ENCODE results near the gene ISG20L2. TPM values are rescaled to one million over a fixed set of nuclear protein-coding genes. Genes with fewer than 3 reads are reported as not detected.
"Not testable (repeated sequence)": the region's sequence is repeated elsewhere in the genome, so short reads cannot be mapped to it uniquely, and the experiment has no call there.

Gene ISG20L2
- total RNA-seq, 6 donors from 2014 or later: 10.8 to 38.8 (median 22.9) TPM

DNA sequence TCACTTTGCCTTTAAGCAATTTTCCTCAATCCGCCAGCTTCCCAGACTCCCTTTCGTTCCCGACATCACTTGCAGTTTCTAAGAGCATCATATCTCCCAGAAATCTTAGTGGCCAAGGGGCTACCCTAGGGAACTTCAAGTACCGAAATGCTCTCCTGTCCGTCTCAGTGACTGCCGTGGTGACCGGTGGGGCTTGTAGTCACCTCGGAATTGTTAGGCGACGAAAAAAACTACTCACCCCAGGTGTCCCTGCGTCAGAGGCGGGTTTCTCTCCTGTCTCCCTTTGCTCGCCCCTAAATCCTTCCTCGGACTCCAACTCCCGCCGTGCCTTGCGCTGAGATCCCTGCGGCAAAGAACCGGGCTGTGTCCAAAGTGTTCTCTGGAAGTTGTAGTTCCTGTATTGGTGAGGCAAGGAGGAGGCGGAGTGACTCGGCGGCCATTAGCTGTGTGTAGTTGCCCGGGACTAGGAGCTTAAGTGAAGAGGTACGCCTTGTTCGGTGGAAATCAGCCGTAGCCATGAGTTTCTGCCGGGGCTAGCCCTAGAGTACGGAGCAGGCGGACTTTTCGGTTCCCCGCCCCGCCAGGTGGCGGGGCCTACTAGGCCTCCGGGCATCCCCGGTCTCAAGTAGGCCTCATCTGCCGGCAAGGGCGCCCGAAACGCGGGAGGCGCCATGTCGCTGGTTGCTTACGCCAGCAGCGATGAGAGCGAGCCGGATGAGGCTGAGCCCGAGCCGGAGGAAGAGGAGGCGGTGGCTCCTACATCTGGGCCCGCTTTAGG lies 38.7 kb upstream of the ISG20L2 start, which contains the start of gene PRCC:
Gene PRCC, plus strand, starts transcription at position 435 of the 778 bp plus-strand sequence. Its CDS starts 237 bp downstream, at position 672.
- H3K4me1 ChIP-seq: peaks cover 27 to 51% (median 37%) of the 10 kb centered on the region in 4 donors
- H3K27me3 ChIP-seq: no peaks in the 10 kb centered on the region
- peak in 3 of 4 donors; percentile 8 to 60 (median 32) for TF ChIP-seq POLR2A (IDR thresholded peaks at IDR 0.05)
- peak in 1 of 4 donors; percentile 64 for TF ChIP-seq EP300 (IDR thresholded peaks at IDR 0.05)
- TF ChIP-seq, protein P1, sequence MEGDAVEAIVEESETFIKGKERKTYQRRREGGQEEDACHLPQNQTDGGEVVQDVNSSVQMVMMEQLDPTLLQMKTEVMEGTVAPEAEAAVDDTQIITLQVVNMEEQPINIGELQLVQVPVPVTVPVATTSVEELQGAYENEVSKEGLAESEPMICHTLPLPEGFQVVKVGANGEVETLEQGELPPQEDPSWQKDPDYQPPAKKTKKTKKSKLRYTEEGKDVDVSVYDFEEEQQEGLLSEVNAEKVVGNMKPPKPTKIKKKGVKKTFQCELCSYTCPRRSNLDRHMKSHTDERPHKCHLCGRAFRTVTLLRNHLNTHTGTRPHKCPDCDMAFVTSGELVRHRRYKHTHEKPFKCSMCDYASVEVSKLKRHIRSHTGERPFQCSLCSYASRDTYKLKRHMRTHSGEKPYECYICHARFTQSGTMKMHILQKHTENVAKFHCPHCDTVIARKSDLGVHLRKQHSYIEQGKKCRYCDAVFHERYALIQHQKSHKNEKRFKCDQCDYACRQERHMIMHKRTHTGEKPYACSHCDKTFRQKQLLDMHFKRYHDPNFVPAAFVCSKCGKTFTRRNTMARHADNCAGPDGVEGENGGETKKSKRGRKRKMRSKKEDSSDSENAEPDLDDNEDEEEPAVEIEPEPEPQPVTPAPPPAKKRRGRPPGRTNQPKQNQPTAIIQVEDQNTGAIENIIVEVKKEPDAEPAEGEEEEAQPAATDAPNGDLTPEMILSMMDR (IDR thresholded peaks at IDR 0.05): peak in 1 of 6 experiments; percentile 16
- TF ChIP-seq POLR2AphosphoS5 (IDR thresholded peaks at IDR 0.05): peak; percentile 81 to 85
- 0 to 1% methylated on average over 13 to 26 of the region's 50 CpGs for WGBS, 2 donors
- H3K4me3 ChIP-seq: peak within 1 kb of the TSS; percentile 83 to 93 (median 91)
- H3K9me3 ChIP-seq: no peaks in the 10 kb centered on the region
- DNase-seq (peak; percentile 91 to 99), ATAC-seq (ENCODE audit: low FRiP score in 2 of 2) (peak; percentile 98)
- H3K27ac ChIP-seq: peak within 1 kb of the TSS; percentile 93 to 95 (median 95)
- peaks cover 0 to 23% (median 2%) of the 10 kb centered on the region in 4 donors for H3K36me3 ChIP-seq

DNA sequence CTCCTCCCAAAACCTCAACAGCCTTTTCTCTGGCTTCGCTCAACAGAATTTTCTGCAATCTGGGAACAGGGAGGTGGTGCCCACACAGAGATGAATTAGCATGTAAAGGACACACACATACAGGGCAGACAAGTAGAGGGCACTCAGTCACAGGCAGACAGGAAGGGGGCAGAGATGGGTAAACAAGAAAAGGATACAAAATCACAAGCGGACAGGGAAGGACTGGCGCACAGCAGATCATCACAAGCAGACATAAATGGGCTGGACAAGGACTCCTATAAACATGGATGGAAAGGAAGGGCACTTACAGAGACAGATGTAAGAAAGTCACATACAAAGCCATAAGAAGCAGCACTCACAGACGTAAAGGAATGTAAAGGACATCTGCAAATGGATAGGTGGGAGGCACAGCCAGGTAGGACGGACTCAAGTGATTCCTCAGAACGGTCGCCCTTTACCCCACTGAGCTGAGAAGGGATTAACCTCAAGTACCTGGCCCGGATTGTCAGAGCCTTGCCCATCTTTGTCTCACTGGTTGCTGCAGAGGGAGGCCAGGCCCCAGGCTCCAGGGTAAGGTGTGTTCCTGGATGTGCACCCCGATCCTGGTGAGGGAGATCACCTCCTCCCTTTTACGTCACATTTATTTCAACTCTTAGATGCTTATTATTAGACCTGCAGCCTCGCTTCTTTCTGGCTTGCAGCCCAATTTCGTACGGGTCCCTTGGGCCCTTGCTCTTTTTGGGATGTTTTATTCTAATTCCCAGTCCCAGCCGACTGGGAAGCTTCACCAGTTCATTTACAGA lies 37.9 kb upstream of the ISG20L2 start:
- 7 to 8% methylated on average over 14 of the region's 14 CpGs for WGBS, 2 donors
- Histone ChIP-seq H3K27me3 (no peaks in the 10 kb centered on the region), H3K9me3 (no peaks in the 10 kb centered on the region), H3K27ac (peak overlapping the region; percentile 92 to 95 (median 94)), H3K4me3 (peak overlapping the region; percentile 45 to 93 (median 88)), H3K36me3 (peaks cover 0 to 16% (median 2%) of the 10 kb centered on the region in 4 donors), H3K4me1 (peaks cover 27 to 48% (median 37%) of the 10 kb centered on the region in 4 donors)
- TF ChIP-seq EP300 (IDR thresholded peaks at IDR 0.05) (no peak), POLR2AphosphoS5 (IDR thresholded peaks at IDR 0.05) (no peak), POLR2A (IDR thresholded peaks at IDR 0.05) (no peak)
- TF ChIP-seq, protein P1 (IDR thresholded peaks at IDR 0.05): no peak
- DNase-seq (no peak), ATAC-seq (ENCODE audit: low FRiP score in 2 of 2) (peak; percentile 4 to 20)

DNA sequence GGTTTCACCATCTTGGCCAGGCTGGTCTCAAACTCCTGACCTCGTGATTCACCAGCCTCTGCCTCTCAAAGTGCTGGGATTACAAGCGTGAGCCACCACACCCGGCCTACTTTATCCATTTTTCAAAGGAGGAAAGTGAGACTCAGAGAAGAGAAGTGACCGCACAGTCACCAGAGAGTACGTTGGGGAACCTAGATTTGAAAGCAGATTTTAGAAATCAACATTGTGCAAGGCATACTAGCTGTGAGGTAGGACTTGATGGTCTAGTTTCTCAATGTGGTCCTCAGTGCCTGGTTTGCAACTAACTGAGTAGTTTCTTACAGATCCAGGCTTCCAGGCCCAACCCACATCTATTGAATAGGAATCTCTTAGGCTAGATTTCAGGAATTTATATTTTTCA lies 37.1 kb upstream of the ISG20L2 start:
- peaks cover 21 to 40% (median 29%) of the 10 kb centered on the region in 4 donors for H3K4me1 ChIP-seq
- peaks cover 0 to 8% (median 2%) of the 10 kb centered on the region in 4 donors for H3K36me3 ChIP-seq
- TF ChIP-seq POLR2A (IDR thresholded peaks at IDR 0.05): no peak
- no peak for TF ChIP-seq POLR2AphosphoS5 (IDR thresholded peaks at IDR 0.05)
- no peak for TF ChIP-seq EP300 (IDR thresholded peaks at IDR 0.05)
- TF ChIP-seq, protein P1 (IDR thresholded peaks at IDR 0.05): no peak
- peak overlapping the region in 1 of 4 donors; percentile 92 for H3K27ac ChIP-seq
- ATAC-seq (ENCODE audit: low FRiP score in 2 of 2): no peak
- WGBS, 2 donors: 87 to 89% methylated on average over 1 to 5 of the region's 5 CpGs
- H3K4me3 ChIP-seq: peak overlapping the region in 2 of 4 donors; percentile 83 to 93
- no peak for DNase-seq
- H3K9me3 ChIP-seq: no peaks in the 10 kb centered on the region
- H3K27me3 ChIP-seq: no peaks in the 10 kb centered on the region

DNA sequence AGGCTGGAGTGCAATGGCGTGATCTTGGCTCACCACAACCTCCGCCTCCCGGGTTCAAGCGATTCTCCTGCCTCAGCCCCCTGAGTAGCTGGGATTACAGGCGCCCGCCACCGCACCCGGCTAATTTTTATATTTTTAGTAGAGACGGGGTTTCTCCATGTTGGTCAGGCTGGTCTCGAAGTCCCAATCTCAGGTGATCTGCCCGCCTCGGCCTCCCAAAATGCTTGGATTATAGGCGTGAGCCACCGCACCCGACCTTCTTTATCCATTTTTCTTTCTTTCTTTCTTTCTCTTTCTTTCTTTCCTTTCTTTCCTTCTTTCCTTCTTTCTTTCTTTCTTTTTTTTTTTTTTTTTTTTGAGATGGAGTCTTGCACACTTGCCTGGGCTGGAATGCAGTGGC lies 36.6 kb upstream of the ISG20L2 start:
- 93 to 95% methylated on average over 15 of the region's 15 CpGs for WGBS, 2 donors
- not testable (repeated sequence) for H3K27me3 ChIP-seq; DNase-seq; ATAC-seq (ENCODE audit: low FRiP score in 2 of 2); H3K36me3 ChIP-seq; H3K4me3 ChIP-seq; H3K9me3 ChIP-seq; H3K27ac ChIP-seq
- peaks cover 21 to 34% (median 25%) of the 10 kb centered on the region in 4 donors for H3K4me1 ChIP-seq

DNA sequence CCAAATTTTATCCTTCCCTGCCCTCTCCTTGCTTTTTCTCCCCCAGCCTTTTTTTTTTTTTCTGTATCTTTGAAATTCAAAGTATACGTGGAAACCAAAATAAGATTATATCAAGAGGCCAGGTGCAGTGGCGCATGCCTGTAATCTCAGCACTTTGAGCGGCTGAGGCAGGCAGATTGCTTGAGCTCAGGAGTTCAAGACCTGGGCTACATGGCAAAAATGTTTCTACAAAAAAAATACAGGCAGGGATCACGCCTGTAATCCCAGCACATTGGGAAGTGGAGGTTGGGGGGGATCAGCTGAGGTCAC lies 32.2 kb upstream of the ISG20L2 start:
- peaks cover 0 to 3% (median under 1%) of the 10 kb centered on the region in 4 donors for H3K4me1 ChIP-seq
- no peak for TF ChIP-seq POLR2AphosphoS5 (IDR thresholded peaks at IDR 0.05)
- TF ChIP-seq POLR2A (IDR thresholded peaks at IDR 0.05): no peak
- TF ChIP-seq, protein P1 (IDR thresholded peaks at IDR 0.05): no peak
- no peak for TF ChIP-seq EP300 (IDR thresholded peaks at IDR 0.05)
- H3K4me3 ChIP-seq: no peak overlapping the region
- no peaks in the 10 kb centered on the region for H3K27me3 ChIP-seq
- WGBS, 2 donors: 71 to 83% methylated on average over 4 of the region's 4 CpGs
- H3K9me3 ChIP-seq: no peaks in the 10 kb centered on the region
- H3K36me3 ChIP-seq: no peaks in the 10 kb centered on the region
- H3K27ac ChIP-seq: no peak overlapping the region
- no peak for DNase-seq
- no peak for ATAC-seq (ENCODE audit: low FRiP score in 2 of 2)
